DOHH2 (cell line): ENCODE results near the gene COQ9.

Experiments
- CTCF ChIP-seq: fragments of 200-600 bp; sonication (generic); IDR thresholded peaks from one replicate; pipeline ENCODE4 v1.5.1; 2014; ENCODE audit warnings: antibody characterized with exemption, mild to moderate bottlenecking, low read depth, low read length; ENCODE audit not compliant: poor library complexity, severe bottlenecking
- EZH2phosphoT487 ChIP-seq: fragments of 200-600 bp; sonication (generic); IDR thresholded peaks from 2 replicates; pipeline ENCODE4 v1.6.1; 2017; ENCODE audit warnings: borderline replicate concordance, mild to moderate bottlenecking, antibody characterized with exemption, low read length, moderate library complexity, mixed read lengths

GRCh38 chr16:57423152-57423551, 24.1 kb upstream of the COQ9 start:
- TF ChIP-seq CTCF (no peak), EZH2phosphoT487 (no peak)
